HUES64 (cell line): Measurements from ENCODE around the gene KMT5C.

Experiments
- H3K27ac ChIP-seq: 2 replicates; pipeline ENCODE4 v1.7.0; 2013; ENCODE audit warnings: low read depth, low read length, inconsistent platforms
- H3K27me3 ChIP-seq: 2 replicates; pipeline ENCODE4 v1.6.1; 2013; ENCODE audit warnings: mild to moderate bottlenecking, low read length; ENCODE audit not compliant: insufficient read depth
- H3K36me3 ChIP-seq: 2 replicates; pipeline ENCODE4 v1.6.1; 2013; ENCODE audit warnings: mild to moderate bottlenecking, low read length; ENCODE audit not compliant: insufficient read depth
- H3K4me1 ChIP-seq: 2 replicates; pipeline ENCODE4 v1.6.1; 2013; ENCODE audit warnings: mild to moderate bottlenecking, low read length, moderate library complexity; ENCODE audit not compliant: insufficient read depth
- H3K4me3 ChIP-seq: 2 replicates; pipeline ENCODE4 v1.5.1; 2013; ENCODE audit warnings: mild to moderate bottlenecking, low read length, moderate library complexity
- H3K9ac ChIP-seq: 2 replicates; pipeline ENCODE4 v1.6.1; 2013; ENCODE audit warnings: mild to moderate bottlenecking, low read depth, low read length
- H3K9me3 ChIP-seq: 2 replicates; pipeline ENCODE4 v1.6.1; 2013; ENCODE audit warnings: low read depth, low read length; ENCODE audit not compliant: insufficient read depth
- WGBS: fragments of 150-250, 120-280 bp; methylation state at CpG from one replicate; pipeline ENCODE4 v1.1.7; 2013; ENCODE audit warnings: missing lambda C conversion rate; 5-methylcytosine and 5-hydroxymethylcytosine counted together

Gene KMT5C

DNA sequence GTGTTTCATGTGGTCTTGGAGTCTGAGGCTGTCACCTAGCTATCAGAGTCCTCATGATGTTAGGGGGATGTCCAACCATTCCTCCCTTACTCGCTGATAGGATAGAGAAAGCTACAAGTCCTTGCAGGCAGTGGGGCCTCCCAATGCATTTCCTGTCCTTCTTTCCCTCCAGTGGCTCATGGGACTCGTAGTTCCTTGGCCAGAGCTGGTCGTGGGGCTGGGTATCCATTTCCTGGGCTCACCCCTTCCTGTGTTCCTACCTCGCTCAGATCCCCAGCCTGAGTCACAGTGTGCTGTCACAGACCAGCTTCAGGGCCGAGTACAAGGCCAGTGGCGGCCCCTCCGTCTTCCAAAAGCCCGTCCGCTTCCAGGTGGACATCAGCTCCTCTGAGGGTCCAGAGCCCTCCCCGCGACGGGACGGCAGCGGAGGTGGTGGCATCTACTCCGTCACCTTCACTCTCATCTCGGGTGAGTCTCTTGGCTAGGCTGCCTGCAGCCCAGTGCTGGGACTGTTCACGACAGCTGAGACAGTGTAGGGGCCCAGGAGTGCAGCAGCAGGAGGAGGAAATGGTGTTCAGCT is 33.6 kb upstream of the KMT5C start:
- peaks cover 6% of the 10 kb centered on the region for H3K4me1 ChIP-seq
- H3K27ac ChIP-seq = no peak overlapping the region
- H3K36me3 ChIP-seq = peaks cover 68% of the 10 kb centered on the region
- H3K27me3 ChIP-seq = no peaks in the 10 kb centered on the region
- H3K9ac ChIP-seq = no peak overlapping the region
- no peaks in the 10 kb centered on the region for H3K9me3 ChIP-seq
- no peak overlapping the region for H3K4me3 ChIP-seq
- 94% methylated on average over 17 of the region's 17 CpGs for WGBS

DNA sequence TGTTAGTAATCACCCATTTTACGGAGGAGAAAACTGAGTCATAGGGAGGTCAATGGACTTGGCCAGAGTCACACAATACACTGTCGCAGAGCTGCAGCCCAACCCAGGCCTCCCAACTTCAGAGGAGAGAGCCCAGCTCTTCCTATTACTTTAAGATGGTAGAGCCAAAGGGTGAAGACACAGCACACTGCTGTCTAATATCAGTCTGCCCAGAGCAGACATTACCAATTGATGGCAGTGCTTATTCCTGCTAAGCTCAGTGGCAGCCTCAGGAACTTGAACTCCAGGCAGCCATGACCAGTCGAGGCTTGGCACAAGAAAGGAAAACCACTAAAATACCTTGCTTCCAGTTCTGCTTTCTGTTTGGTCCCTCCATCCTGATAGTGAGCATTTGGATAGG is 33.0 kb upstream of the KMT5C start:
- H3K9me3 ChIP-seq = no peaks in the 10 kb centered on the region
- H3K27me3 ChIP-seq = no peaks in the 10 kb centered on the region
- H3K4me3 ChIP-seq = no peak overlapping the region
- no peak overlapping the region for H3K27ac ChIP-seq
- H3K4me1 ChIP-seq = no peaks in the 10 kb centered on the region; the same call in 1 of the 2 replicates
- H3K9ac ChIP-seq = no peak overlapping the region
- WGBS = 93% methylated on average over 3 of the region's 3 CpGs
- peaks cover 68% of the 10 kb centered on the region for H3K36me3 ChIP-seq

GRCh38 chr19:55308281-55308680 is 31.4 kb upstream of the KMT5C start:
- Histone ChIP-seq H3K4me1 (no peaks in the 10 kb centered on the region; the same call in 1 of the 2 replicates), H3K4me3 (no peak overlapping the region), H3K27me3 (no peaks in the 10 kb centered on the region), H3K36me3 (peaks cover 60% of the 10 kb centered on the region), H3K27ac (no peak overlapping the region), H3K9me3 (no peaks in the 10 kb centered on the region), H3K9ac (no peak overlapping the region)
- WGBS = 93% methylated on average over 10 of the region's 11 CpGs

GRCh38 chr19:55309448-55309847 is 30.2 kb upstream of the KMT5C start:
- WGBS = 93% methylated on average over 5 of the region's 5 CpGs

DNA sequence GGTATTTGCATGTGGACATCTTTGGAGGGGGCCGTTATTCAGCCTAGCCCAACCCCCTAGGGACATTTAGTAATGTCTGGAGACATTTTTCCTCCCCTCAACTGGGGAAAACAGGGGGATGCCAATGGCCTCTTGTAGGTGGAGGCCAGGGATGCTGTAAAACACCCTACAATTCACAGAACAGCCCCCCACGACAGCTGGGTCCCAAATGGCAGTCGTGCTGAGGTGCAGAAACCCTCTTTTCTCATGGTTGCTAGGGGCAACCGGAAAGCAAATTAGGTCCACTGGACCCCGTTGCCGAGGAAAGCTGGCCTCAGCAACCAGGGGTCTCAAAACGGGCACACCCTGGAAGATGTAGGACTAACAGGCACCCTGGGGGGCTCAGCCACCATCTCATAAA is 29.2 kb upstream of the KMT5C start:
- Histone ChIP-seq H3K36me3 (peaks cover 43% of the 10 kb centered on the region), H3K9me3 (no peaks in the 10 kb centered on the region), H3K27ac (no peak overlapping the region), H3K4me1 (no peaks in the 10 kb centered on the region), H3K4me3 (no peak overlapping the region), H3K27me3 (no peaks in the 10 kb centered on the region), H3K9ac (no peak overlapping the region)
- 93% methylated on average over 7 of the region's 7 CpGs for WGBS

More at GRCh38 chr19:55309448-55309847, 30.2 kb upstream of the KMT5C start:
- Histone ChIP-seq H3K27ac (no peak overlapping the region), H3K9ac (no peak overlapping the region), H3K36me3 (peaks cover 50% of the 10 kb centered on the region), H3K27me3 (no peaks in the 10 kb centered on the region), H3K4me1 (no peaks in the 10 kb centered on the region; the same call in 1 of the 2 replicates), H3K4me3 (no peak overlapping the region), H3K9me3 (no peaks in the 10 kb centered on the region)

DNA sequence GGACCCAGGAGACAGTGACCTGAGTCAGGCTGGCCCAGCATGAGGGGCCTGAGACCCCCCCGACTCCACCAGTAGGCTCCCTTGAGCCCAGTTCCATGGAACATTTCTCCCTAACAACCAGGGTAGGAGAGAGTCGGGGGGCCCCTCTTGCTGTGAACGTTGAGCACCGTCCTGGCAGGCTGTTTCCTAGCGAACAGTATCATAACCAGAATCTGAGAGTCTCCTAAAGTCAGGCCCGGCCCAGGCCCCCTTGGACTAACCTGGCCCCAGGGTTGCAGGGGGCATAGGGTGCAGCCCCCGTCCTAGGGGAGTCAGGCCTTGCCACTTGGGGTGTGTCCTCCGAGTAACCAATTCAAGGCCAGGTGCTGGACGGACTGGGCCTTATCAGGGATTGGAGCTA is 28.3 kb upstream of the KMT5C start:
- Histone ChIP-seq H3K36me3 (peaks cover 35% of the 10 kb centered on the region), H3K4me1 (no peaks in the 10 kb centered on the region), H3K4me3 (no peak overlapping the region), H3K27ac (no peak overlapping the region), H3K9ac (no peak overlapping the region), H3K9me3 (no peaks in the 10 kb centered on the region), H3K27me3 (no peaks in the 10 kb centered on the region)
- 88% methylated on average over 9 of the region's 9 CpGs for WGBS

DNA sequence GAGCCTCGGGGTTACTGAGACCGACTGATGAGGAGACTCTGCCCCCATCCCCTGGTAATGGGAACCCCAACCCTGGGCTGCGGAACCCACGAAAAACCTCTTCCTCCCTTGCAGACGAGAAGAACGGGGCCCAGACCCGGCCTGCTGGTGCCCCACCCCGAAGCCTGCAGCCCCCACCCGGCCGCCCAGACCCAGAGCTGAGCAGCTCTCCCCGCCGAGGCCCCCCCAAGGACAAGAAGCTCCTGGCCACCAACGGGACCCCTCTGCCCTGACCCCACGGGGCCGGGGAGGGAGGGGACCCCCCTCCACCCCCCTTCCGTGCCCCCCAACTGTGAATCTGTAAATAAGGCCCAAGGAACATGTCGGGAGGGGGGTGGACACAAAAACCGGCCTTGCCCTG is 27.9 kb upstream of the KMT5C start:
- Histone ChIP-seq H3K36me3 (peaks cover 31% of the 10 kb centered on the region), H3K9me3 (no peaks in the 10 kb centered on the region), H3K27ac (no peak overlapping the region), H3K4me1 (no peaks in the 10 kb centered on the region), H3K4me3 (no peak overlapping the region), H3K9ac (no peak overlapping the region), H3K27me3 (no peaks in the 10 kb centered on the region)
- 96% methylated on average over 18 of the region's 18 CpGs for WGBS

DNA sequence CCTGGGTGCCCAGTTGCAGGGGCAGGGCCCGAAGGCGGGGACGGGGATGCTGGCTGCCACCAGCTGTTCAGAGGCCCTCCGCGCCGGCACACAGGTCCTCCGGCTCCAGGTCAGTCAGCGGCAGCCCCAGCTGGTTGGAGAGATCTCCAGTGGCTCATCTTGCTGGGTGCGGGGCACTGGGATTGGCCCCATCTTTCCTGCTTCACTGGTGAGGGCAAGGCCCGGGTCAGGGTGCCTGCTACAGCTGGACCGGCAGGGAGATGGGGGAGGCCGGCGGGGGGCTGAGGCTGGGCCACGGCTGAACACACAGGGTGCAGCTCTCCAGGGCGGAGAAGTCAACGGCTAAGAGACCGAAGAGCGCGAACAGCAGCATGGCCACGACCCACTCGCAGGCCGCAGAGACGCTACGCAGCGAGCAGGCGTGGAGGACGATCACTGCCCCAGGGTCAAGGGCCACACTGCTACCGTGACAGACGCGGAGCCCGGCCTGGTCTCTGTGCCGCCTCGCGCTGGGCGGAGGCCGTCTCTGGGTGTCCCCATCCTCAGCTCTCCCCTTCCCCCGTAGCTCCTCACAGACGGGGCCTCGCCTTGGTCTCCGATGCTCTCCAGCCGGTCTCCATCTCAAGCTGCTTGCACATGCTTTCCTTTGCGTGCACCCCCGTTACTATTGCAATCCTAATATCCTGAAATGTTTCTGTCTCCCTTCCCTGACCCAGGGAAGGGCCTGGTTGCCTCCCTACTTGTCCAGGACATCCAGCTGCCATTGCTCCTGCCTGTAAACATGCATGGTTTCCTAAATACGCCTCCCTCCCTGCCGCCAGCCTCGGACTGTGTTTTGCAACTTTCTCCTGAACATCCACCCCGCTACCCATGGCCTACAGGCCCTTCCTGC is 26.8 kb upstream of the KMT5C start:
- Histone ChIP-seq H3K36me3 (peaks cover 26% of the 10 kb centered on the region), H3K4me1 (no peaks in the 10 kb centered on the region), H3K9me3 (no peaks in the 10 kb centered on the region), H3K4me3 (no peak overlapping the region), H3K27me3 (no peaks in the 10 kb centered on the region), H3K27ac (no peak overlapping the region), H3K9ac (no peak overlapping the region)
- WGBS = 93% methylated on average over 47 of the region's 47 CpGs

- Histone ChIP-seq H3K4me3 (no peak overlapping the region), H3K27ac (no peak overlapping the region), H3K27me3 (no peaks in the 10 kb centered on the region), H3K9me3 (no peaks in the 10 kb centered on the region), H3K36me3 (peaks cover 13% of the 10 kb centered on the region), H3K4me1 (no peaks in the 10 kb centered on the region), H3K9ac (no peak overlapping the region)
- 86% methylated on average over 8 of the region's 8 CpGs for WGBS
These were observed 25.3 kb upstream of the KMT5C start for GRCh38 chr19:55314396-55314795.

DNA sequence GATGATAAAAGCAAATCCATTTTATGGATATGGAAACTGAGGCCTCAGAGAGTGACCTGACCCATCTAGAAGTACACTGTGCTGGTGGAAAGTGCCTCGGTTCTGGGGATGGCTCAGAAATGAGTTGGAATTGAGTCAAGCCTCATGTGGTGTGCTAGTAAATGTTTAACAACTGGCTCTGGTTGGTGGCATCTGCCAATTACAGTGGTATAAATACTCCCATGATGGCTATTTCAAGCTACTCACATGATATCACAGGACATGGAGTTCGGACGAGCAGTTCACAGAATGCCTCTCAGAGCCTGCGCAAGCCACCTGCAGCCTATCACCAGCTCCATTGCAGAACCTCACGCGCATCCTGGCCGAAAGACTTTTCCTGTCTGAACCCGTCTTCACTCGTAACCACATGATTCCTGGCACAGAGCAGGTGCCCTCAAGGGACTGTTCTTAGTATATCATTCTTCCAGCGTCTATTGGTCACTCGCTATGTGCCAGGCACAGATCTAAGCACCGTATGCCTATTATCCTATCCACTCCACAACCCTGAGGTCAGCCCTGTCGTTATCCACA is 23.6 kb upstream of the KMT5C start:
- Histone ChIP-seq H3K9me3 (no peaks in the 10 kb centered on the region), H3K4me3 (no peak overlapping the region), H3K36me3 (no peaks in the 10 kb centered on the region), H3K27ac (no peak overlapping the region), H3K4me1 (peaks cover 4% of the 10 kb centered on the region; the same call in 1 of the 2 replicates), H3K9ac (no peak overlapping the region), H3K27me3 (no peaks in the 10 kb centered on the region)
- WGBS = 94% methylated on average over 13 of the region's 13 CpGs

DNA sequence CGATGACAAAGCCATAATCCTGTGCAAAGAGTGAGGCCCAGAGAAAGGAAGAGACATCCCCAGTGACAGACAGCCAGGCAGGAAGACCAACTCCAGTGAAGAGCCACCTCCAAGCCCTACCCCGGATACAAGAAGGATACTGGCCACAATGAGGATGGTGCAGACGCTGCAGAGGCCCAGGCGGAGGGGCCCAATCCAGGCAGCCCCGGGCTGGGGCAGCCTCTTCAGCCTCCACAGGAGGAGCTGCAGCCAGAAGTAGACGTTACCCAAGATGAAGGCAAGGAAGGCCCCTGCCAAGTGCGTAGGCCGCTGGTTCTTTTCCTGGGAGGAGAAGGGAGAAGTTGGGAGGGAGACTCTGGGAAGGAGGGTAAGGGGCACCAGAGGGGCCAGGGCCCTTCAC is 23.0 kb upstream of the KMT5C start:
- 88% methylated on average over 8 of the region's 8 CpGs for whole genome bisulfite sequencing
- peaks cover 4% of the 10 kb centered on the region; the same call in 1 of the 2 replicates for H3K4me1 ChIP-seq
- no peaks in the 10 kb centered on the region for H3K36me3 ChIP-seq
- H3K9ac ChIP-seq = no peak overlapping the region
- no peak overlapping the region for H3K27ac ChIP-seq
- no peaks in the 10 kb centered on the region for H3K27me3 ChIP-seq
- no peaks in the 10 kb centered on the region for H3K9me3 ChIP-seq
- no peak overlapping the region for H3K4me3 ChIP-seq
